Activated CD4-positive, alpha-beta memory T cell treated with anti-CD3 and anti-CD28 coated beads for 36 hours (primary cell): ENCODE measurements around the gene PFDN2. TPM values are rescaled to one million over a fixed set of nuclear protein-coding genes. Genes with fewer than 3 reads are reported as not detected.

ENCODE experiments used
- CTCF ChIA-PET: fragments of 350-600 bp; sonication (Branson Sonifier 250); formaldehyde crosslinking; loops from one replicate; lab custom pipeline; 2021; ENCODE audit warnings: antibody characterized with exemption, inconsistent platforms; lab: Charles Lee
- POLR2A ChIA-PET: fragments of 350-600 bp; sonication (Branson Sonifier 250); formaldehyde crosslinking; loops from one replicate; lab custom pipeline; 2021; ENCODE audit warnings: antibody characterized with exemption; lab: Charles Lee
- DNase-seq: peaks from one replicate; pipeline ENCODE4 v3.0.0-alpha.2; 2020
- H3K27ac Mint-ChIP-seq: one replicate; pipeline ENCODE4 v1.8.0; 2021; ENCODE audit warnings: mixed read lengths
- H3K27me3 Mint-ChIP-seq: one replicate; pipeline ENCODE4 v1.8.0; 2021; ENCODE audit warnings: mixed read lengths
- H3K36me3 Mint-ChIP-seq: one replicate; pipeline ENCODE4 v1.8.0; 2021; ENCODE audit warnings: mixed read lengths
- H3K4me1 Mint-ChIP-seq: one replicate; pipeline ENCODE4 v1.8.0; 2021; ENCODE audit warnings: low read depth, mixed read lengths
- H3K4me3 Mint-ChIP-seq: one replicate; pipeline ENCODE4 v1.8.0; 2021; ENCODE audit warnings: mild to moderate bottlenecking, mixed read lengths
- H3K9me3 Mint-ChIP-seq: one replicate; pipeline ENCODE4 v1.8.0; 2021; ENCODE audit warnings: mixed read lengths
- intact Hi-C: fragments of 100-400 bp; cut with micrococcal nuclease; formaldehyde crosslinking; loops from one replicate; pipeline ENCODE4 v1.15.1; 2023
- total RNA-seq, 2 experiments: library from RNA; stranded (reverse); gene quantifications; one replicate each; pipeline ENCODE4 v1.2.3, GENCODE V29; 2021

PFDN2 gene
- total RNA-seq, 2 experiments from 2014 or later, result 152 to 155 TPM

GRCh38 chr1:161089938-161090337 lies 27.9 kb downstream of the PFDN2 start:
- H3K4me1 Mint-ChIP-seq, result peaks cover 34% of the 10 kb centered on the region
- H3K27ac Mint-ChIP-seq, result no peak overlapping the region
- H3K27me3 Mint-ChIP-seq, result no peaks in the 10 kb centered on the region
- ChIA-PET CTCF (interaction anchor here (1.8 kb wide), 1 partner anchor 8 kb away, joined by 10 read pairs; the partner anchor contains the start of gene KLHDC9), POLR2A (no interaction called here)
- DNase-seq, result no peak
- no peaks in the 10 kb centered on the region for H3K9me3 Mint-ChIP-seq
- H3K4me3 Mint-ChIP-seq, result no peak overlapping the region
- intact Hi-C loops, result loop anchor here (5.0 to 10.0 kb wide), 2 partner anchors 253 to 295 kb away; partner anchors contain the start of gene LY9
- no peaks in the 10 kb centered on the region for H3K36me3 Mint-ChIP-seq

DNA sequence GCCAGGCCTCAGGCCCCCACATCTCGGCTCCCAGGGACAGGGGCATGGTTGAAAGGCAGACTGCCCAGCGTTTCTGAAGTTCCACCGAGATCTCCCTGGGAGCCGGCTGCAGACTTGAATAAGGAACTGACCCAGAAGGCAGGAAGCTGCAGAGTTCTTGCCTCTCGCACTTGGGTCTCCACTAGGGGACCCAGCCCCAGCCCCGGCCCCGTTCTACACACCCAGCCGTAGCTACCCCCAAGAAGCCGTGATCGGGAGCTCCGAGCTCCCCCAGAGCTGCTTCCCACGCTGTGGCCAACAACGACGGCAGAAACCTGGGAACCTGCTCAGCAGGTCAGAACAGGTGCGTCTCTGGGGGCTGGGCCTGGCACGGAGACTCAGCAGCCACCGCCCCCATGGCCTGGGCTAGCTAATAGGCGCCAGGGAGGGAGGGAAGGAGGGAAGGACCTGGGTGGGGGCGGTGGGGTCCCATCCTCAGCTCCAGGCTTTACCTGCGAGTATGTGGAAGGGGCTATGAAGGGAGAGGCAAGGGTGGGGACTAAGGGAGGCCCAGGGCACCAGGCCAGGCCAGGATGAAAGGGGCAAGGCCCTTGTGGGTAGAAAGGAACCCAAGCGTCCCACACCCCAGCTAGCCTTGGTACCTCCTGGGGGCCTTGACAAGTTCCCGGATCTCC lies 28.4 kb downstream of the PFDN2 start, which contains the start of gene NECTIN4:
Gene NECTIN4, minus strand, starts transcription at position 308 of the 674 bp plus-strand sequence. Its CDS starts 262 bp downstream, at position 46.
- Mint-ChIP-seq H3K4me3 (no peak within 1 kb of the TSS), H3K4me1 (peaks cover 32% of the 10 kb centered on the region), H3K36me3 (no peaks in the 10 kb centered on the region), H3K9me3 (no peaks in the 10 kb centered on the region), H3K27me3 (no peaks in the 10 kb centered on the region), H3K27ac (no peak within 1 kb of the TSS)
- POLR2A ChIA-PET, result no interaction called here
- CTCF ChIA-PET, result interaction anchor here (1.8 kb wide), 1 partner anchor 8 kb away, joined by 10 read pairs; the partner anchor contains the start of gene KLHDC9
- DNase-seq, result no peak
- intact Hi-C loops, result no loop called here

DNA sequence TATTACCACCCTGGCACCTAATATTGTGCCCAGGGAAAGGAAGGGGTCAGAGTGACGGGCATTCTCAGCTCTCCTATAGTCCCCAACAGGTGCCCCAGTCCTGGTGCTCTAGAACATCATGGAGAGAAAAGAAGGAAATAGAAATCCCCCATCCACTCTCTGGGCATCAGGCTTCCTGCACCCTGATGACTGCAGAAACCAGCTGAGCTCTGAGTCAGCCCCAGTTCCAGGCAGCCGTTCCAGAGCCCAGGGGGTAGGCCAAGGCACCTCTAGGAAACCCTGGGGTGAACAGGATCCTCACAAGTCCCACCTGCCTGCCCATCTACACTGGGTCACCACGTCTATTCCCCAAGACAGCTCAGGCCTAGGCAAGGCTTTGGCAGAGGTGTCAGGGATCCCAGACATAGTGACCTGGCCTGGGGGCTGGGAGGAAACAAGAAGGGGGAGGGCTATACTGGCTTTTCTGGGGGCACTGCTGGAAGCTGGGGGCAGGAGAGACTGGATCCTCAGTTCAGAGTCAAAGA lies 29.2 kb downstream of the PFDN2 start:
- H3K4me1 Mint-ChIP-seq, result peaks cover 29% of the 10 kb centered on the region
- ChIA-PET POLR2A (interaction anchor here (0.6 kb wide), 1 partner anchor 278 kb away, joined by 4 read pairs; no protein-coding TSS in a partner anchor), CTCF (interaction anchor here (1.8 kb wide), 1 partner anchor 9 kb away, joined by 10 read pairs; the partner anchor contains the start of gene KLHDC9)
- no peaks in the 10 kb centered on the region for H3K36me3 Mint-ChIP-seq
- intact Hi-C loops, result no loop called here
- no peaks in the 10 kb centered on the region for H3K27me3 Mint-ChIP-seq
- H3K27ac Mint-ChIP-seq, result no peak overlapping the region
- H3K4me3 Mint-ChIP-seq, result no peak overlapping the region
- H3K9me3 Mint-ChIP-seq, result no peaks in the 10 kb centered on the region
- DNase-seq, result no peak

GRCh38 chr1:161086457-161086856 lies 31.4 kb downstream of the PFDN2 start:
- intact Hi-C loops, result no loop called here

DNA sequence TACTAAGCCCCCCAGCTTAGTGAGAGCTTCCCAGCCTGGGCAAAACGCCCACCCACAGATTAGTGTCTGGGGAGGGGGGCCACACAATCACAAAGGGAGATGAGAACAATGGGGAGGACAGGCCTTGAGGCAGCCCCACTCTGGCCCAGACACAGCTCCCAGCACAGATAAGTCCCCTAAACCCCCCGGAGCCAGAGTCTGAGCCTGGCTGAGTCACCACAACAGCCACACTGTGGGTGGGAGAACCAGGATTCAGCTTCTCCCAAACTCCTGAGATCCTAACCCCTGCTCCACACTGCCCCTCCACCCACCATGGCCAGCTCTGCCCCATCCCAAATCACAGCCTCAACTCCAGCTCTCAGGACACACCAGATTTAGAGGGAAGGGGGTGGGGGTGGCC lies 32.7 kb downstream of the PFDN2 start:
- Mint-ChIP-seq H3K9me3 (no peaks in the 10 kb centered on the region), H3K4me1 (no peaks in the 10 kb centered on the region), H3K27ac (no peak overlapping the region), H3K36me3 (no peaks in the 10 kb centered on the region), H3K27me3 (no peaks in the 10 kb centered on the region), H3K4me3 (no peak overlapping the region)
- no peak for DNase-seq
- CTCF ChIA-PET, result interaction anchor here (1.5 to 5.9 kb wide), 2 partner anchors 12 to 13 kb away, joined by 5 to 25 read pairs; partner anchors contain the start of gene KLHDC9
- POLR2A ChIA-PET, result interaction anchor here (1.4 kb wide), 1 partner anchor 17 kb away, joined by 4 read pairs; no protein-coding TSS in a partner anchor
- intact Hi-C loops, result no loop called here

More at GRCh38 chr1:161086457-161086856, 31.4 kb downstream of the PFDN2 start:
- Mint-ChIP-seq H3K27ac (no peak overlapping the region), H3K9me3 (no peaks in the 10 kb centered on the region), H3K27me3 (no peaks in the 10 kb centered on the region), H3K4me1 (peaks cover 9% of the 10 kb centered on the region), H3K36me3 (no peaks in the 10 kb centered on the region), H3K4me3 (no peak overlapping the region)
- ChIA-PET POLR2A (interaction anchor here (0.8 to 0.9 kb wide), 2 partner anchors 11 to 16 kb away, joined by 3 read pairs; partner anchors contain the start of gene ARHGAP30), CTCF (interaction anchor here (0.6 to 5.9 kb wide), 3 partner anchors 11 to 365 kb away, joined by 3 to 25 read pairs (median 3); partner anchors contain the start of gene KLHDC9)
- DNase-seq, result no peak

DNA sequence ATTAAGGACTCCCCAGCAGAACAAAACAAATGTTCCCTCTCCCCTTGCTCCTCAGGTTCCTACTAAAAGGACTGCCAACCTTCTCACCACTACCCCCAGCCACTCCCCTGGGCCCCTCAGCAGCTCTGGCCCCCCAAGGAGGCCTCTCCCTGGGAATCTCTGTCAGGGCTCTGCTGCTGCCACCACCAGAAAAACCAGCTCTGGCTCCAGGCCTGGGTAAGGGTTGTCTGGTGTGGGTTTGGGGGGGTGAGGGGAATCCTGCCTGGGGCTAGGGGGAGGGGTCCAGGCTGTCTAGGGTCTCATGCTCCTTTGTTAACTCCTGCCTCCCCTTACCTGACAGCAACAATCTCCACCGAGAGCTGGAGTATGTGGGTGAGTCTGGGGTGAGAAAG lies 33.2 kb downstream of the PFDN2 start:
- CTCF ChIA-PET, result interaction anchor here (1.5 to 5.9 kb wide), 2 partner anchors 13 kb away, joined by 5 to 25 read pairs; partner anchors contain the start of gene KLHDC9
- intact Hi-C loops, result no loop called here
- Mint-ChIP-seq H3K4me3 (no peak overlapping the region), H3K9me3 (no peaks in the 10 kb centered on the region), H3K36me3 (no peaks in the 10 kb centered on the region), H3K27me3 (no peaks in the 10 kb centered on the region), H3K27ac (no peak overlapping the region), H3K4me1 (no peaks in the 10 kb centered on the region)
- POLR2A ChIA-PET, result interaction anchor here (1.4 kb wide), 1 partner anchor 16 kb away, joined by 4 read pairs; no protein-coding TSS in a partner anchor
- no peak for DNase-seq

- H3K36me3 Mint-ChIP-seq, result no peaks in the 10 kb centered on the region
- H3K4me1 Mint-ChIP-seq, result no peaks in the 10 kb centered on the region
- no peaks in the 10 kb centered on the region for H3K9me3 Mint-ChIP-seq
Observed at GRCh38 chr1:161083748-161084596, 33.9 kb downstream of the PFDN2 start.

DNA sequence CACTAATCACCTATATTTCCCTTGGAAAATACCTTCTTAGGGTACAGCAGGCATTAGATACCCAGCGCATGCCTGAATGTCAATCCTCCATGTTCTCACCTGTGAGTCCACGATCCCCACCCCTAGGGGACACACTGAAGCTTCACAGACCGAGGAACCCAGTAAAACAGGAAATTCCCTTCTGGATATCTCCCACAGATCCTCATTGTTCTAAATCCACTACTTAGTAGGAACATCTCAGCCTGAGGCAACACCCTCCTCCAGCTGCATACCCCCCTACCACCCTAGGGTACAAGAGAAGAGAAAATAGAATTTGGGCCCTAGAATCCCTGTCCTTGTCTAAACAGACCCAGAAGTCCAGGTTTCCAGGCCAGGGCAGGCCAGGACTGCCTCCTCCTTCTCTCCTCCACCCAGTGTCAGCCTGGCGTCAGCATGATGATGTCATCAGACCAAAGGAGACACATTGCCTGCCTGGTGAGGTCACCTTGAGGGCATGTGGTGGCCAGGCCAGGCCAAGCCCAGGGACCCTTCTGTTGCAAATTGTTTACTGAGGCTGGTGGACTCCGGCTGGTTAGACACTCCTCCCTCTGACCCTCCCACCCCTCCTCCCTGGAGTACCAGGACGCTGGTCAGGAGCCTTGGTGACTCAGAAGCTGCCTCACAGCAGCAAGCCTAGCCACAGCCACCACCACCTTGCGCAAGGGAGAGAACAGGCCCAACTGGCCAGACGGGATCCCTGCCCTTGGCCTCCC lies 34.7 kb downstream of the PFDN2 start:
- H3K27ac Mint-ChIP-seq, result no peak overlapping the region
- no peak overlapping the region for H3K4me3 Mint-ChIP-seq
- H3K9me3 Mint-ChIP-seq, result no peaks in the 10 kb centered on the region
- H3K27me3 Mint-ChIP-seq, result no peaks in the 10 kb centered on the region
- CTCF ChIA-PET, result interaction anchor here (5.9 kb wide), 1 partner anchor 14 kb away, joined by 25 read pairs; the partner anchor contains the start of gene KLHDC9
- intact Hi-C loops, result no loop called here
- no peaks in the 10 kb centered on the region for H3K36me3 Mint-ChIP-seq
- no peak for DNase-seq
- no peaks in the 10 kb centered on the region for H3K4me1 Mint-ChIP-seq
- POLR2A ChIA-PET, result no interaction called here

More at GRCh38 chr1:161083748-161084596, 33.9 kb downstream of the PFDN2 start:
- intact Hi-C loops, result no loop called here
- ChIA-PET CTCF (interaction anchor here (1.5 to 5.9 kb wide), 2 partner anchors 12 to 13 kb away, joined by 5 to 25 read pairs; partner anchors contain the start of gene KLHDC9), POLR2A (interaction anchor here (1.4 kb wide), 1 partner anchor 15 kb away, joined by 4 read pairs; no protein-coding TSS in a partner anchor)
- H3K27me3 Mint-ChIP-seq, result no peaks in the 10 kb centered on the region
- H3K4me3 Mint-ChIP-seq, result no peak overlapping the region
- H3K27ac Mint-ChIP-seq, result no peak overlapping the region
- no peak for DNase-seq

DNA sequence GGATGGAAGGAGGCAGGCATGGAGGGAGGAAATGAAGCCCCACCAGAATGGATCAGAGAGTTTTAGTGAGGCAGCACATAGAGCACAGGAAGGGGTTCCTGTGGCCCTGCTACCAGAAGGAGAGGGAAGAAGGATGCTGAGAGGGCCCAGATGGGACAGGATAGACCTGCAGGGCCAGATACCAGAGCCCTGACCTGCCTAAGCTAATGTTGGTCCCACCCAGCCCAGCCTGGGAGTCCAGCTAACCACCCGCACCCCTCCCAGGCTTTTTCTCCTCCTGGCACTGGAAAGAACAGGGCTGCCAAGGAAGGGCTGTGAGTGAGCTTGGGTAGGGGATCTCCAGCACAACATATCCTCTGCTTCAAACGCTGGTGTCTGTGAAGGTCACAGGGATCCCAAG lies 35.4 kb downstream of the PFDN2 start:
- no peak for DNase-seq
- Mint-ChIP-seq H3K27ac (no peak overlapping the region), H3K4me1 (no peaks in the 10 kb centered on the region), H3K27me3 (no peaks in the 10 kb centered on the region), H3K4me3 (no peak overlapping the region), H3K36me3 (no peaks in the 10 kb centered on the region), H3K9me3 (no peaks in the 10 kb centered on the region)
- CTCF ChIA-PET, result interaction anchor here (1.2 to 5.9 kb wide), 2 partner anchors 15 to 42 kb away, joined by 5 to 25 read pairs; partner anchors contain the start of gene KLHDC9
- POLR2A ChIA-PET, result no interaction called here
- intact Hi-C loops, result no loop called here

DNA sequence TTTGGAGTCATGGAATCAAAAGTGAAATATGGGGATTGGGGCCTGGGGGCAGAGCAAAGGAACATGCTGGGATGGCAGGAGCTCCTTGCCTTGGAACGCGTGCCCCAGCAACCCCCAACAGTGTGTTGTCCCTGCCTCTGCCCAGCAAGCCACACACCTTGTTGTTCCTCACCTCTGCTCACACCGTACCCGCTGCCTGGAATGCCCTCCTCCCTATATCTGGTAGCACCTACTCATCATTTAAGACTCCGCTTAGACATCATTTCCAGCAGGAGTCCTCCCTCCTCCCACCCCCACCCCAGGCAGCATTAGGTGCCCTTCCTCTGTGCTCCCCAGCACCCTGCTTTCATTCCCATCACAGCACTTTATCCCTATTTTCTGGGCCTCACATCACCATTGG lies 36.3 kb downstream of the PFDN2 start:
- no peak overlapping the region for H3K27ac Mint-ChIP-seq
- intact Hi-C loops, result no loop called here
- no peaks in the 10 kb centered on the region for H3K27me3 Mint-ChIP-seq
- ChIA-PET CTCF (interaction anchor here (0.8 to 1.2 kb wide), 2 partner anchors 12 to 41 kb away, joined by 4 to 5 read pairs; partner anchors contain the start of gene ARHGAP30), POLR2A (interaction anchor here (0.5 to 0.7 kb wide), 2 partner anchors 13 to 19 kb away, joined by 3 to 4 read pairs; no protein-coding TSS in a partner anchor)
- no peak for DNase-seq
- no peaks in the 10 kb centered on the region for H3K9me3 Mint-ChIP-seq
- no peaks in the 10 kb centered on the region for H3K36me3 Mint-ChIP-seq
- no peaks in the 10 kb centered on the region for H3K4me1 Mint-ChIP-seq
- H3K4me3 Mint-ChIP-seq, result no peak overlapping the region
